HG03342 (cell line): ENCODE data around the gene HK3.
"Not testable (repeated sequence)": the region's sequence is repeated elsewhere in the genome, so short reads cannot be mapped to it uniquely, and the experiment has no call there.

Experiments used
- ATAC-seq: cut with Tn5 transposase; IDR thresholded peaks from one replicate; pipeline ENCODE4 v1.9.1; 2021; ENCODE audit warnings: mild to moderate bottlenecking, moderate library complexity; ENCODE audit not compliant: unreplicated experiment

Gene HK3

GRCh38 chr5:176870644-176871043 lies 28.5 kb downstream of the HK3 start:
- not testable (repeated sequence) for ATAC-seq

GRCh38 chr5:176870110-176870591 lies 29.0 kb downstream of the HK3 start:
- ATAC-seq = no peak

- ATAC-seq = no peak
Measured at GRCh38 chr5:176869501-176870109, 29.5 kb downstream of the HK3 start.

GRCh38 chr5:176868731-176869130 lies 30.4 kb downstream of the HK3 start:
- no peak for ATAC-seq

GRCh38 chr5:176868126-176868525 lies 31.0 kb downstream of the HK3 start:
- ATAC-seq = no peak

- ATAC-seq = no peak
Measured at GRCh38 chr5:176866707-176867310, 32.3 kb downstream of the HK3 start.

GRCh38 chr5:176865964-176866363 lies 33.2 kb downstream of the HK3 start:
- ATAC-seq = no peak

GRCh38 chr5:176864755-176865154 lies 34.4 kb downstream of the HK3 start:
- no peak for ATAC-seq

- no peak for ATAC-seq
Measured at GRCh38 chr5:176863765-176864098, 35.4 kb downstream of the HK3 start.

- no peak for ATAC-seq
Measured at GRCh38 chr5:176863041-176863764, 35.9 kb downstream of the HK3 start.

GRCh38 chr5:176862330-176862995 lies 36.7 kb downstream of the HK3 start:
- ATAC-seq = no peak

GRCh38 chr5:176861276-176861675 lies 37.9 kb downstream of the HK3 start:
- ATAC-seq = no peak

- no peak for ATAC-seq
Measured at GRCh38 chr5:176860381-176860780, 38.8 kb downstream of the HK3 start.

GRCh38 chr5:176859916-176860315 lies 39.2 kb downstream of the HK3 start:
- no peak for ATAC-seq

GRCh38 chr5:176857894-176858273 lies 41.3 kb downstream of the HK3 start:
- ATAC-seq = no peak

GRCh38 chr5:176857216-176857893 lies 41.8 kb downstream of the HK3 start:
- no peak for ATAC-seq

- ATAC-seq = no peak
Measured at GRCh38 chr5:176856746-176857145, 42.4 kb downstream of the HK3 start.

- ATAC-seq = no peak
Measured at GRCh38 chr5:176855598-176855997, 43.5 kb downstream of the HK3 start.

- no peak for ATAC-seq
Measured at GRCh38 chr5:176854164-176854563, 45.0 kb downstream of the HK3 start.

GRCh38 chr5:176853151-176853778 lies 45.9 kb downstream of the HK3 start:
- no peak for ATAC-seq
